ENCODE results near the gene PCDHB12.

The PCDHB12 gene

DNA sequence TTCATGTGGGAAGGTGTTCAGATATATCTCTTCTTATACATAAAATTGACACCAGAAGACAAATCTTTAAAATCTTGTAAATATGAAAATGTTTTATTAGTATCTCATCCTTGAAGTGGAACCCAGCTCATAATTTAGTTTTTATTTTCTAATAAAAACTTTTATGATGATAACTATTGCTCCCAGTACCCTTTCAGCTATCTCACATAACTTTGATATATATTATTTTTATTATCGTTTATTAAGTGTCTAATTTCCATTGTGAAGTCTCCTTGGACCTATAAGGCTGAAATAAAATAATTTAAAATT lies 52.7 kb downstream of the PCDHB12 start:
- Histone ChIP-seq H3K27me3 (ENCODE audit: control insufficient read depth, insufficient read depth, low read length) (no peaks in the 10 kb centered on the region), H3K4me1 (ENCODE audit: control insufficient read depth, insufficient read depth, low read length) (no peaks in the 10 kb centered on the region), H3K27ac (ENCODE audit: low read length) (no peak overlapping the region), H3K4me3 (ENCODE audit: low read length) (no peak overlapping the region), H3K36me3 (ENCODE audit: control insufficient read depth, insufficient read depth, low read length) (no peaks in the 10 kb centered on the region), H3K9me3 (ENCODE audit: control insufficient read depth, insufficient read depth, low read length) (peaks cover 3% of the 10 kb centered on the region)
- no CpG with 5 or more reads among the region's 1 CpG for WGBS (ENCODE audit: insufficient coverage, insufficient read length)
- DNase-seq (ENCODE audit: low read depth, low spot score) = no peak
